NCI-H2081 treated with DMSO at 0.1 percent for 48 hours (cell line): ENCODE measurements around the gene DOCK8.

Experiments
- DNase-seq: peaks from one replicate; lab custom pipeline; 2025; lab: John Stamatoyannopoulos, UW

The DOCK8 gene

GRCh38 chr9:503881-504852 is 289.5 kb downstream of the DOCK8 start, which contains the start of gene KANK1:
Gene KANK1, plus strand, starts transcription at chr9:504695.
- DNase-seq: no peak

DNA sequence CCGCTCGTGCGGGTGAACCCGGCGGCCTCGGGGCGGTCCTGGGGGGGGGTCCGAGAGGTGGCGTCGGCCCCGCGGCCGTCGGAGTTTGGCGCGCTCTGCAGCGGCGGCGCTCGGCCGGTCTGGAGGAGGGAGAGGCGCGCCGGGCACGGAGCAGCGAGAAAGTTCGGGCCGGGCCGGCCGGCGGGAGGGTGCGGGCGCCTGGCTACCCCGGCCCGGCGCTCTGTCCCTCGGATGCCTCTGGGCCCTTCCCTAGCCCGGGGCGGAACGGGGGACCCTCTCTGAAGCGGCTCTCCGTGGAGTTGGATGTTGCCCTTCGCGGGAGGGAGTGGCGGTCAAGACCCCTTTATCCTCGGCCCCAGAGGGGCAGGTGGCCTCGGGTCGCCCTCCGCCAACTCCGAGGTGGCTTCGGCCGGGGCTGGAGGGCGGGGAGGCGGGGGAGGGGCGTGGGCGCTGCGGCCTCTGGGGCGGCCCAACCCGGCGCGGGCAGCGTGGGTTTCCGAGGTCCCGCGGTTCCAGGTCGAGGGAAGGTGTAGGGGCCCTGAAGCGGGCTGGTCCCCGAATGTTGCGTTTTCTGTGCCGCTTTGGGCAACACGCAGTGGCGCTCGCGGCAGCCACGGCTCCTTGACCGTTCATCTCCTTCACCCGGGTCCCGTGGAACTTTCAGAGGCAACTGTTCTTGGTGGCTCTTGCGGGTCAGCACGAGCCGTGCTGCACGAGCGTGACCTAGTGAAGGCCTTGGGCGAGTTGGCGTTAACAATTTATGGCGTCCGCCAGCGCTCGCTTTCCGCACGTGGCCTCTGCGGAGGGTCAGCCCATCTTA is 290.5 kb downstream of the DOCK8 start:
- no peak for DNase-seq

GRCh38 chr9:505741-506059 is 291.0 kb downstream of the DOCK8 start:
- DNase-seq: no peak

GRCh38 chr9:506281-506680 is 291.6 kb downstream of the DOCK8 start:
- no peak for DNase-seq

DNA sequence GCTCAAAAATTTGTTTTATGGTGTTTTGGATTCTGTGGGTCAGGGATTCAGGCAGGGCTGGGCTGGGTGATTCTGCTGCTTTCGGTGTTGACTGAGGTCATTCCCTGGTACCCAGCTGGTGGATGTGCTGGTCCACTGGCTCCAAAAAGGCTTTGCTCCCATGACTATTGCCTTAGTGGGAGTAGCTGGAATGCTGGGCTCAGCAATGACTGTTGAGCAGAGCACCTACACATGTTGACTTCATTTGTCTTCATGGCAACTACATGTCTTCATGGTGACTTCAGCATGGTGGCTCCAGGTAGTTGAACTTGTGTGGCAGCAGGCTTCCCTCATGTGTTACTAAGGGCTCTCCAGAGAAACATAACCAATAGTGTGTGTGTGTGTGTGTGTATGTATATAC is 297.2 kb downstream of the DOCK8 start:
- DNase-seq: no peak

DNA sequence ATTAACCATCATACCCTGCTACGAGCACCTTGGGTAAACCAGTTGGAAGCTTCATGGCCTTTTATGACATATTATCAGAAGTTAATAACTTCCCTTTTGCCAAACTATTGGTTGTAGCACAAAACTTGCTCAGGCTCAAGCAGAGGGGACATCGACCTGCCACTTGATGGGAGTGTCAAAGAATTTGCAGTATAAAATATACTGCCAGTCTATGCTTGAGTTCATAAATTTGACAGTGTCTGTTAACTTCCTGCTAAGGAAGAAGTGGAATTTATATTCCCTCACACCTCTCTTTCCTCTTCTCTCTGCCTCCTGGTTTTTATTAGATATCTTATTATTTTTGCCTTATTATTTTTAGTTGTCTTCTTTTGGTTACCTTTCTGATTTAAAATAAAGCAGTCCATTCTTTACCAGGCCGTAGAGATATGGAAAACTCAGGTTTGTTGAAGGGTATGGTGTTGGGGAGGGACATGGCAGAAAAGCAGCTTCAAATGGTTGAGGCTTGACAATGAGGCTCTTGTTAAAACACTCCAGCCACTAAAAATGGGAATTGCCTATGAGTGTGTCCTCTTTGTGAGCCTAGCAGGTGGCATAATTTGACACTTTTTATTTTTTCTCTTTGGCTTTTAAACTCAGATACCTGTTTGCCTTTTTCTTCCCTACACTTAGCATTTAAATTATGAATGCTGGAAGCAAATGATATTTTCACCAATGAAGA is 298.0 kb downstream of the DOCK8 start:
- DNase-seq: no peak
